ENCODE measurements around the gene PCNX1.
A peak's percentile ranks its signal among the peaks of the same experiment; 100 is the strongest.

Gene PCNX1

DNA sequence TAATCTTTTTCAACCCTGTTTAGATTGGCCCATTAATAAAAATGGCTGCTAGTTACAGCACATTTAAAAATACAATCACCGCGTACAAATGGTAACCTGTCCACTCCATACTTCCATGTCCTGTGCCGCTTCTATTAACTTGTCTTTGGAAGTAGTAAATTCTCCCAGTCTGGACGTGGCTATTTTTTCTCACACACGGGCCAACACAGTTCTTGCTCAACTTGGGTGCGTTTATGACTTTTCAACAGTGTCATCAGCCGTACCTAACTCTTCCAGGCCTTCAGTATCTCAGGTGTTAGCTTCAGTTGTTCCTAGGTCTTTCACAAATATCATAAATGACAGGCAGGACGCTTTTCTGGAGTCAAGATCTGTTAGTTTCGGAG, 475 bp upstream of the PCNX1 start:
- no peak for TF ChIP-seq CTCF (IDR thresholded peaks at IDR 0.05; ENCODE audit: control insufficient read depth, extremely low read depth, insufficient read depth)
- DNase-seq (ENCODE audit: low read depth), result no peak
- H3K4me3 ChIP-seq (ENCODE audit: low read depth, low read length), result peak overlapping the region; percentile 85

- no peak for DNase-seq (ENCODE audit: low read depth)
- no peak for TF ChIP-seq CTCF (IDR thresholded peaks at IDR 0.05; ENCODE audit: control insufficient read depth, extremely low read depth, insufficient read depth)
- H3K4me3 ChIP-seq (ENCODE audit: low read depth, low read length), result peak overlapping the region; percentile 85
These were observed 1.0 kb downstream of the PCNX1 start for GRCh38 chr14:70907996-70908934.

- H3K4me3 ChIP-seq (ENCODE audit: low read depth, low read length), result peak overlapping the region; percentile 85
- no peak for DNase-seq (ENCODE audit: low read depth)
- TF ChIP-seq CTCF (IDR thresholded peaks at IDR 0.05; ENCODE audit: control insufficient read depth, extremely low read depth, insufficient read depth), result no peak
These were observed 1.8 kb downstream of the PCNX1 start for GRCh38 chr14:70908935-70909641.

- no peak overlapping the region for H3K4me3 ChIP-seq (ENCODE audit: low read depth, low read length)
- TF ChIP-seq CTCF (IDR thresholded peaks at IDR 0.05; ENCODE audit: control insufficient read depth, extremely low read depth, insufficient read depth), result no peak
- no peak for DNase-seq (ENCODE audit: low read depth)
These were observed 2.7 kb downstream of the PCNX1 start for GRCh38 chr14:70909733-70910614.

- no peak for TF ChIP-seq CTCF (IDR thresholded peaks at IDR 0.05; ENCODE audit: control insufficient read depth, extremely low read depth, insufficient read depth)
- no peak overlapping the region for H3K4me3 ChIP-seq (ENCODE audit: low read depth, low read length)
- no peak for DNase-seq (ENCODE audit: low read depth)
These were observed 8.2 kb downstream of the PCNX1 start for GRCh38 chr14:70915415-70915814.

DNA sequence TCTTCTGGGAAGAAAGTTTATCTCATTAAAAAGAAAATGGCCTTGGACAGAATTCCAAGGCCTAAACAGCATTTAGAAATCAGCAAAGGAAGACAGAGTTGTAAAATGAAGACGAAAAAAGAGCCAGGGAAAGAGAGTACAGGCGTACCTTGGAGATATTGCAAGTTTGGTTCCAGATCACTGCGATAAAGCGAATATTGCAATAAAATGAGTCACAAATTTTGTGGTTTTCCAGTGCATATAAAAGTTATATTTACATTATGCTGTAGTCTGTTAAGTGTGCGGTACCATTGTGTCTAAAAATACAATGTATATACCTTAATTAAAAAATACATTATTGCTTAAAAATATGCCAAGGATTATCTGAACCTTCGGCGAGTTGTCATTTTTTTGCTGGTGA, 9.0 kb downstream of the PCNX1 start:
- no peak for TF ChIP-seq CTCF (IDR thresholded peaks at IDR 0.05; ENCODE audit: control insufficient read depth, extremely low read depth, insufficient read depth)
- DNase-seq (ENCODE audit: low read depth), result no peak
- H3K4me3 ChIP-seq (ENCODE audit: low read depth, low read length), result no peak overlapping the region
